GM18520 (cell line): Measurements from ENCODE around the gene GPSM3.
A peak's percentile ranks its signal among the peaks of the same experiment; 100 is the strongest.

Experiments
- ATAC-seq: cut with Tn5 transposase; IDR thresholded peaks from one replicate; pipeline ENCODE4 v1.9.1; 2021; ENCODE audit not compliant: unreplicated experiment

GPSM3 gene

GRCh38 chr6:32175711-32176475 is 16.6 kb downstream of the GPSM3 start, which contains the start of gene AGPAT1:
AGPAT1 (minus strand) TSS chr6:32176084; CDS start chr6:32171496, 4,588 bp downstream.
- peak; percentile 26 for ATAC-seq

- ATAC-seq = no peak
Observed at GRCh38 chr6:32175322-32175710, 17.1 kb downstream of the GPSM3 start.

- ATAC-seq = no peak
Observed at GRCh38 chr6:32174416-32174815, 18.0 kb downstream of the GPSM3 start.

GRCh38 chr6:32173051-32173727 is 19.3 kb downstream of the GPSM3 start:
- no peak for ATAC-seq

GRCh38 chr6:32171234-32171633 is 21.2 kb downstream of the GPSM3 start:
- no peak for ATAC-seq

GRCh38 chr6:32170294-32170693 is 22.1 kb downstream of the GPSM3 start:
- no peak for ATAC-seq

GRCh38 chr6:32168807-32169591 is 23.4 kb downstream of the GPSM3 start:
- no peak for ATAC-seq

- ATAC-seq = no peak
Observed at GRCh38 chr6:32168350-32168749, 24.1 kb downstream of the GPSM3 start.

- ATAC-seq = no peak
Observed at GRCh38 chr6:32167761-32168262, 24.6 kb downstream of the GPSM3 start.

- ATAC-seq = no peak
Observed at GRCh38 chr6:32167154-32167760, 25.2 kb downstream of the GPSM3 start.

- ATAC-seq = no peak
Observed at GRCh38 chr6:32166411-32167061, 25.9 kb downstream of the GPSM3 start.

GRCh38 chr6:32164295-32164694 is 28.1 kb downstream of the GPSM3 start, which contains the start of gene EGFL8:
EGFL8 (plus strand) TSS chr6:32164595; CDS start chr6:32166166, 1,571 bp downstream.
- no peak for ATAC-seq

- no peak for ATAC-seq
Observed at GRCh38 chr6:32163559-32164258, 28.7 kb downstream of the GPSM3 start.

- ATAC-seq = no peak
Observed at GRCh38 chr6:32158052-32158451, 34.4 kb downstream of the GPSM3 start.

- ATAC-seq = no peak
Observed at GRCh38 chr6:32156891-32157290, 35.6 kb downstream of the GPSM3 start.

- ATAC-seq = no peak
Observed at GRCh38 chr6:32154514-32155161, 37.8 kb downstream of the GPSM3 start.

GRCh38 chr6:32153564-32154513 is 38.6 kb downstream of the GPSM3 start, which contains the start of gene PPT2:
PPT2 (plus strand) TSS chr6:32154141; CDS start chr6:32154595, 454 bp downstream.
- ATAC-seq = no peak
